Suppressor macrophage treated with lipopolysaccharide for 4 hours (primary cell): ENCODE data around the gene TMEM217.
"Not testable (repeated sequence)": the region's sequence is repeated elsewhere in the genome, so short reads cannot be mapped to it uniquely, and the experiment has no call there.

Experiments used
- DNase-seq: peaks from one replicate; pipeline ENCODE4 v3.0.0-alpha.2; 2020

Gene TMEM217

DNA sequence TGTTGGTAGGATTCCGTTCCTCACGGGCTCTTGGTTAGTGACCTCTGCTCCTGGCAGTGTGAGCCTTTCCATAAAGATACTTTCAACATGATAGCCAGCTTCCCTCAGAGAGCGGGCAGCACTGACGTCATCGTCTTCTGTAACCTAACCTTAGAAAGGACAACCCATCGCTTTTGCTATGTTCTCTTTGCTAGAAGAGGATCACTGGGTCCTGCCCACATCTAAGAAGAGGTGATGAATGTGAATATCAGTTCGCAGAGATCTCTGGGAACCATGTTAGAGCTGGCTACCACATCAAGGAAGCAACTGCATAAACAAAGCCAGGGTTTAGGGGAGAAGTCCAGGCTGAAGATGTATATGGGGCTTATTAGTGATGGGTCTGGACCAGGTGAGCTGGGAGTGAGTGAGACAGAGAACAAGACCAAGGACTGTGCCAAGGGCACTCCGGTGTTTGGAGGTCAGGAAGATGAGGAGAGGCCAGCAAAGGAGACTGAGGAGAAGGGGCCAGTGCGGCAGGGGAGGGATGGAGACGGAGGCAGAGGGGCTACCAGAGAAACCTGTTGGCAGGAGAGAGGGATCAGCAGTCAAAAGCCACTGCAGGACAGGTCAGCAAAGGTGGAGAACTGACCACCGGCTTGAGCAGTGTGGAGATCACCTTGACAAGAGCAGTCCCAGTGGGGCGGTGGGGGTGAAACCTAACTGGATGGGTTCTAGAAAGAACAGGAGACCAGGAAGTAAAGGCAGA is 48.3 kb downstream of the TMEM217 start:
- DNase-seq = no peak

GRCh38 chr6:37208793-37209192 is 49.2 kb downstream of the TMEM217 start:
- no peak for DNase-seq

GRCh38 chr6:37207903-37208456 is 50.0 kb downstream of the TMEM217 start:
- DNase-seq = peak; percentile 91

DNA sequence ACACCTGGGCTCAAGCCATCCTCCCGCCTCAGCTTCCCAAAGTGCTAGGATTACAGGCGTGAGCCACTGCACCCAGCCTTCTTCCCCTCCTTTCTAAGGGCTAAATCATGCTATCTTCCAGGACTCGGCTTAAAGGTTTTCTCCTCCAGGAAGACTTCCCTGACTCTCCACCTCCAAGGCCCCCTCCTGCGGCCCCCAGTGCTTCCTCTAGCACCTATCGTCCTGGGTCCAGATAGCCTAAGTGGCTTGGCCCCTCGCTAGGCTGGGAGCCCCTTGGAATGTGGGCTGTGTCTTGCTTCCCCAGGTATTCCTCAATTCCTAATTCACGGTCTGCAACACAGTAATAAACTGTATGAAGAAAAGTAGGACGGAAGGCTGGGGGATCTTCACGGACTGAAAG is 51.3 kb downstream of the TMEM217 start:
- no peak for DNase-seq

DNA sequence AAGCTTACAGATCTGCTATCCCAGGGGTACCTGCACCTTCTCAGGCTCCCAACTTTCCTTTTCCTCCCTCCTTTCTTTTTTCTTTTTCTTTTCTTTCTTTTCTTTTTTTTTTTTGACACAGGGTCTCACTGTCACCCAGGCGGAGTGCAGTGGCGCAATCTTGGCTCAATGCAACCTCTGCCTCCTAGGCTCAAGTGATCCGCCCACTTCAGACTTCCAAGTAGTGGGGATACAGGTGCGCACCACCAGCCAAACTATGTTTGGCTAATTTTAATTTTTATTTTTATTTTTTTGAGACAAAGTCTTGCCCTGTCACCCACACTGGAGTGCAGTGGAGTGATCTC is 52.0 kb downstream of the TMEM217 start:
- DNase-seq = no peak

DNA sequence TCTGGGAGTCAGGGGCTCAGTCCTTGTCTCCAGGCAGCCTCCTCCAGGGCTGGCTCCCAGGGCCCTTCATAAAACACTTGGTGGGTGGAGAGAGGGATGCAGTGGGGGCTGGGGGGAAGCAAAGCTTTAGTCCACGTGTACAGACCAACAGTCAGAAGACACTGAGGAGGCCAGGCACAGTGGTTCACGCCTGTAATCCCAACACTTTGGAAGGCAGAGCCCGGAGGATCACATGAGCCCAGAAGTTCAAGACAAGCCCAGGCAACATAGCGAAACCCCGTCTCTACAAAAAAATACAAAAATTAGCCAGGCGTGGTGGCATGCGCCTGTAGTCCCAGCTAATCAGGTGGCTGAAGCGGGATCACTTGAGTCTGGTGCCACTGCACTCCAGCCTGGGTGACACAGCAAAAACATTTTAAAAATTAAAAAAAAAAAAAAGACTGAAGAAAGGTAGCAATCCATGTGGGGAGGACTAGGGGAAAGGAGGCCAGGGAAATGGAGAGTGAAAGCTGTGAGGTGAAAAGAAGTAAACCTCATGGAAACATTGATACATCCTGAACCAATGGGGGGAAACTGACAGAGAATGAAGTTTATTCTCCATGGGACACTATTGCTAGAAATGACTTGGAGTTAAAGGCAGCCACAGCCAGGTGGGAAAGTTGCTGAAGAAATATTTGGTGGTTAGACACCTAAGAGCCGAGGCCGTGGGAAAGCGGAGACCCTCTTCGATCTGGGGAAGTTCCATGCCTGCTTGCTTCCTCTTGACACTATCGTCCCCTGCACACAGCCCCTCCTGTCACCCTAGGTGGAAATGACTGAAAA is 52.6 kb downstream of the TMEM217 start:
- DNase-seq = no peak

DNA sequence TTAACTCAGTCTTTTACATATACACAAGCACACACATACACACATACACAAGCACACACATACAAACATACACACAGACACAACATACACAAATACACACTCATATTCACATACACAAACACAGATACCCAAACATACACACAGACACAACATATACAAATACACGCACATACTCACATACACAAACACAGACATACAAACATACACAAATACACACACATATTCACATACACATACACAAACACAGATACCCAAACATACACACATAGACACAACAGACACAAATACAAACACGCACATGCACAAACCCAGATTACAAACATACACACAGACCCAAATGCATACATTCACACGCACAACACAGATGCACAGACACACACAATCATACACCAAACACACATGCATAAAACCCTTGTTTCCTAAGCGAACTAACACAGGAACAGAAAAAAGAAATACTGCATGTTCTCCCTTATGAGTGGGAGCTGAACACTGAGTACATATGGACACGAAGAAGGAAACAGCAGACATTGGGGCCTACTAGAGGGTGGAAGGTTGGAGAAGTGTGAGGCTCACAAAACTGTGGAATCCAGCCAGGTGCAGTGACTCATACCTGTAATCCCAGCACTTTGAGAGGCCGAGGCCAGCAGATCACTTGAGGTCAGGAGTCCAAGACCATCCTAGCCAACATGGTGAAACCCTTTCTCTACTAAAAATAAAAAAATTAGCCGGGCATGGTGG is 53.8 kb downstream of the TMEM217 start:
- DNase-seq = no peak

DNA sequence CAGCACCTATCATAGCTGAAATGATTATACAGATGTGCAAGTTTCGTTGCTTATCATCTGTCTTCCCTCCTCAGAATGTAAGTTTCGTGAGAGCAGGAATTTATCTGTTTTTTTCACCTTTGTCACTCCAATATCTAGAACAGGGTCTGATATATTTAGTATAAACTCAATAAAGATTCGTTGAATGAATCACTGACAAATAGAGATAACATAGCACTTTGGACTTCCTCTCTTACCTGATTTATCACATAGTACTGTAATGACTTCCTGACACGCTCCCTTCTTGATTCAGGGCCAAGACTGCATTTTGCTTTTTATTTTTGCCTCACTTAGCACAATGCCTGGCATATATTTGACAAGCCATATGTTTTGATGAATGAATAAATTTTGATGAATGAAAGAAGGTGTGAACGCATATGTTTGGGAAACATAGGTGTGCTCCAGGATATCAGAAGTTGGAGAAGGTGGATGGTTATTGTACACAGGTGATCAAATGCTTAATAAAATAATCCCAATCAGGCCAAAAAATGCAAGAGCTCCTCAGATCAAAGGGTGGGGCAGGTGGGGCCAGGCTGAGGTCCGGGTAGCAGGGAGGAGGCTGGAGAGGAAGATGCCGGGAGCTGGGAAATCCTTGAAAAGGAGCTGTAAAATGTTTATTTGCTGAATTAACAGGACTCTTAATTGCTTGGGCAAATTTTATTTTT is 55.0 kb downstream of the TMEM217 start:
- no peak for DNase-seq

GRCh38 chr6:37201726-37202125 is 56.2 kb downstream of the TMEM217 start:
- no peak for DNase-seq

DNA sequence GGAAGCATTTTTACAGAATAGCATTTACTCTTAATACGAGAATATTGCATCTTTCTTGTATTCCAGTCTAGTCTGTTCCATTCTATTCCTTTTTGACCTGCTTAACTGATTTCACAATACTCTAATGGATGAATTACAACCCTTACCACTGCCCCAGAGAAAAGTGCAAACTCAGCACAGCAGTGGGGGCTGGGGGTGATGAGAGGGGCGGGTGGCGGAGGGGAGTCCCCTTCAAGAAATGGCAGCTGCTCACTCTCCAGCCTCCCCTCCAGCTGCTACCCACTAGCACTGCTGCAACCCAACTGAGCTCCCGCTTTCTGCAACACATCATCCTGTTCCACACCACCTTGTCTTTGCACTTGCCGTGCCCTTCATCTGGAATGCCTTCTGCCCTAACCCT is 57.9 kb downstream of the TMEM217 start:
- no peak for DNase-seq

DNA sequence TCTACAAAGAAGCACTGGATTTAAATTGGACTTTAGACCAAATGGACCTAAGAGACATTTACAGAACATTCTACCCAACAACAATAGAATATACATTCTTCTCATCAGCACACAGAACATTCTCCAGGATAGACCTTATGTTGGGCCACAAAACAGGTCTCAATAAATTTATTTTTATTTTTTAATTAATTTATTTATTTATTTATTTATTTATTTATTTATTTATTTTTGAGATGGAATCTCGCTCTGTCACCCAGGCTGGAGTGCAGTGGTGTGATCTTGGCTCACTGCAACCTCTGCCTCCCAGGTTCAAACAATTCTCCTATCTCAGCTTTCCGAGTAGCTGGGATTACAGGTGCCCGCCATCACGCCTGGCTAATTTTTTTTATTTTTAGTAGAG is 61.5 kb downstream of the TMEM217 start:
- not testable (repeated sequence) for DNase-seq

DNA sequence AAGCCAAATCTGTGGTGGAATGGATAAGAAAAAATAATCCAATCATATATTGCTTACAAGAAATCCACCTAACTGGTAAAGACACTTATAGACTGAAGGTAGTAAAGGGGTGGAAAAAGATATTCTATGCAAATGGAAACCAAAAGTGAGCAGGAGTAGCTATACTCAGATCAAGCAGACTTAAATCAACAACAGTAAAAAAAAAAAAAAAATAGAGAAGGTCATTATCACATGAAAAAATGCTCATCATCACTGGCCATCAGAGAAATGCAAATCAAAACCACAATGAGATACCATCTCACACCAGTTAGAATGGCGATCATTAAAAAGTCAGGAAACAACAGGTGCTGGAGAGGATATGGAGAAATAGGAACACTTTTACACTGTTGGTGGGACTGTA is 63.1 kb downstream of the TMEM217 start:
- peak; percentile 61 for DNase-seq

- no peak for DNase-seq
Observed at GRCh38 chr6:37192666-37193065, 65.3 kb downstream of the TMEM217 start.

DNA sequence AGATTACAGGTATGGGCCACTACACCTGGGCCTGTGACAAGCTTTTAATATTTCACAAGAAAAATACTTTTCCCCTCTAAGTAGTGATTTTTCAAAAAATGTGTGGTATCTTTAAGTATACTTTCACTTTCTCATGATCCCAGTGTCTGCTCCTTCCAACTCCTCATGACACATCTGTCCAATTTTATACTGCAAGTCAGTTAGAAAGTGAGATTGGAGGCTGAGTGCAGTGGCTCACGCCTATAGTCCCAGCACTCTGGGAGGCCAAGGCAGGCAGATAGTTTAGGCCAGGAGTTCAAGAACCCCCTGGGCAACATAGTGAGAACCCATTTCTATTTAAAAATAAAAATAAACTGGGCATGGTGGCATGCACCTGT is 67.8 kb downstream of the TMEM217 start:
- DNase-seq = peak; percentile 84

DNA sequence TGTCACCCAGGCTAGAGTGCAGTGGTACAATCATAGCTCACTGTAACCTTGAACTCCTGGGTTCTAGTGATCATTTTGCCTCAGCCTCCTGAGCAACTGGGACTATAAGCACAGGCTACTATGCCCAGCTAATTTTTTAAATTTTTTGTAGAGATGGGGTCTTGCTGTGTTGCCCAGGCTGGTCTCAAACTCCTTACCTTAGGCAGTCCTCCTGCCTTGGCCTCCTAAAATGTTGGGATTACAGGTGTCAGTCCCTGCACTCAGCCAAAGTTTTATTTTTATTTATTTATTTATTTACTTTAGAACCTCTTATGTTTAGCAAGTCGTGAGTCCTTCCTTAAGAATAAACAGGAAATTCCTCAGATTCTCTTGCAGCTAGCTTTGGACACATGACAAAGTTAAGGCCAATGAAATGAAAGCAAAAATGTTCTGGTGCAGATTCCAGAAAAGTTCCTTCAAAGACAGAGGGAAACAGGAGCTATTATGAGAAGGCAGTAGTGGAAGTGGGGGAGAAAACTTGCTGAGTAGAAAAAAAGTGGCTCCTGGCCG is 68.9 kb downstream of the TMEM217 start:
- DNase-seq = no peak

DNA sequence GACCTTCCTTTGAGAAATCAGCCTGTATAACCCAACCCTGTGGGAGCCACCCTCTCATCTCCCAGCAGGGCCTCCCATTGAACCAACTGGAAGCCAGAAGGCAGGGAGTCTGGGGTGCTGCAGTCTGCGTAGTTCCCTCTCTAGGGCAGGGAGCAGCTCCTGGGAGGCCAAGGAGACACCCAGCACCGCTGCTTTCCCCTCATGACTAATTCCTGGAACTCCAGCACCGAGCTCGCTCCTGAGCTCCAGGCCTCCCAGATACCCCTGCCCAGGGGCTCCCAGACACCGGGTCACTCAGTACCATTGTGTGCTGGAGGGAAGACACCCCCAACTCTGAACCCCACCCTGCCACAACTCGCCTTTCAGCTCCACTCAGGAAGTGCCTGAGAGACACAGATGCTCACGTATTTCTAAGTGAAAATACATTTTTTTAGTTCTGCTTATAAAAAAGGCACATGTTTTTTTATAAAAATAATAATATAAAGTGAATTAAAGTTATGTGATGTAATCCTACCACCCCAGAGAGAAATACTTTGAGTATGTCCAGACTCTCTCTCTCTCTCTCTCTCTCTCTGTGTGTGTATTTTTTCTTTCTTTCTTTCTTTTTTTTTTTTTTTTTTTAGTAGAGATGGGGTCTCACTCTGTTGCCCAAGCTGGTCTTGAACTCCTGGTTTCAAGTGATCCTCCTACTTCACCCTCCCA is 70.5 kb downstream of the TMEM217 start:
- DNase-seq = peak; percentile 52

DNA sequence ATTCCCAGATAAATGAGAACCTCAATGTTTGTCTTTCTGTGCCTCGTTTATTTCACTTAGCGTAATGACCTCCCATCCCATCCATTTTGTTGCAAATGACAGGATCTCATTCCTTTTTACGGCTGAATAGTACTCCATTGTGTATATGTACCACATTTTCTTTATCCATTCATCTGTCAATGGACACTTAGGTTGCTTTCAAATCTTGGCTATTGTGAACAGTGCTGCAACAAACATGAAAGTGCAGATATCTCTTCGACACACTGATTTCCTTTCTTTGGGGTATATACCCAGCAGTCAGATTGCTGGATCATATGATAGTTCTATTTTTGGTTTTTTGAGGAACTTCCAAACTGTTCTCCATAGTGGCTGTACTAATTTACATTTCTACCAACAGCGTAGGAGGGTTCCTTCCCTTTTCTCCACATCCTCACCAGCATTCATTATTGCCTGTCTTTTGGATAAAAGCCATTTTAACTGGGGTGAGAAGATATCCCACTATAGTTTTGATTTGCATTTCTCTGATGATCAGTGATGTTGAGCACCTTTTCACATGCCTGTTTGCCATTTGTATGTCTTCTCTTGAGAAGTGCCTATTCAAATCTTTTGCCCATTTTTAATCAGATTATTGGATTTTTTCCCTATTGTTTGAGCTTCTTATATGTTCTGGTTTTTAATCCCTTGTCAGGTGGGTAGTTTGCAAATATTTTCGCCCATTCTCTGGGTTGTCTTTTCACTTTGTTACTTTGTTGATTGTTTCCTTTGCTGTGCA is 71.8 kb downstream of the TMEM217 start:
- DNase-seq = peak; percentile 81

GRCh38 chr6:37182736-37183590 is 75.0 kb downstream of the TMEM217 start:
- DNase-seq = peak; percentile 89

GRCh38 chr6:37180610-37181009 is 77.3 kb downstream of the TMEM217 start:
- not testable (repeated sequence) for DNase-seq

DNA sequence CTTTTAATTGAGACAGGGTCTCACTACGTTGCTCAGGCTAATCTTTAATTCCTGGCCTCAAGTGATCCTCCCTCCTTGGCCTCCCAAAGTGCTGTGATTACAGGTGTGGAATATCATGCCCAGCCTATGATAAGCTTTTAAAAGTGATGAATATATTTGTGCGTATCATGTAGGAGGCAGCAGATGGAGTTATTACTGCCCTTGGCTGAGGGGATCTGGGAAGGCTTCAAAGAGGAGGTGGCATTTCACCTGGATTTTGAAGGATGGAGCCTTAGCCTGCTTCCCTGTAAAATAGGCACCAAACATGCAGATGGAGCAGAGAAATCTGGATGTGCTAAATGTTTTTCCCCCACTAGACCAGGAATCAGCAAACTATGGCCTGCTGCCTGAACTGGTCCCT is 77.9 kb downstream of the TMEM217 start:
- no peak for DNase-seq
